Type B pancreatic cell (in vitro differentiated cells): ENCODE measurements around the gene S100A1. TPM values are rescaled to one million over a fixed set of nuclear protein-coding genes. Genes with fewer than 3 reads are reported as not detected.
A peak's percentile ranks its signal among the peaks of the same experiment; 100 is the strongest.

Source experiments
- DNase-seq: peaks from one replicate; pipeline ENCODE4 v3.0.0; 2021; ENCODE audit warnings: mixed read lengths; ENCODE audit not compliant: unreplicated experiment; ENCODE audit errors: extremely low spot score
- H3K27ac Mint-ChIP-seq: 2 replicates; pipeline ENCODE4 v1.8.0; 2021; ENCODE audit warnings: mild to moderate bottlenecking, mixed read lengths
- H3K27me3 Mint-ChIP-seq: 2 replicates; pipeline ENCODE4 v1.8.0; 2021; ENCODE audit warnings: mixed read lengths
- H3K36me3 Mint-ChIP-seq: 2 replicates; pipeline ENCODE4 v1.8.0; 2021; ENCODE audit warnings: mixed read lengths
- H3K4me1 Mint-ChIP-seq: one replicate; pipeline ENCODE4 v1.8.0; 2021; ENCODE audit warnings: mixed read lengths; ENCODE audit not compliant: unreplicated experiment
- H3K4me3 Mint-ChIP-seq: 2 replicates; pipeline ENCODE4 v1.8.0; 2021; ENCODE audit warnings: mild to moderate bottlenecking, mixed read lengths
- H3K9me3 Mint-ChIP-seq: 2 replicates; pipeline ENCODE4 v1.8.0; 2021; ENCODE audit warnings: mixed read lengths
- total RNA-seq: library from RNA; stranded (reverse); gene quantifications from 2 replicates; pipeline ENCODE4 v1.2.1, GENCODE V29; 2021; ENCODE audit warnings: low replicate concordance
- TF ChIP-seq, protein P1 (sequence below): fragments of 200-600 bp; sonication (generic); conservative IDR thresholded peaks from 2 replicates; pipeline ENCODE4 v1.5.0; 2021; ENCODE audit warnings: antibody characterized with exemption, mild to moderate bottlenecking

The S100A1 gene
- total RNA-seq, 1 donor from 2014 or later, result 0.97 TPM

- peak overlapping the region; percentile 86 for H3K4me3 Mint-ChIP-seq
- no peak for DNase-seq
- peak overlapping the region; percentile 54 for H3K27ac Mint-ChIP-seq
- TF ChIP-seq, protein P1, sequence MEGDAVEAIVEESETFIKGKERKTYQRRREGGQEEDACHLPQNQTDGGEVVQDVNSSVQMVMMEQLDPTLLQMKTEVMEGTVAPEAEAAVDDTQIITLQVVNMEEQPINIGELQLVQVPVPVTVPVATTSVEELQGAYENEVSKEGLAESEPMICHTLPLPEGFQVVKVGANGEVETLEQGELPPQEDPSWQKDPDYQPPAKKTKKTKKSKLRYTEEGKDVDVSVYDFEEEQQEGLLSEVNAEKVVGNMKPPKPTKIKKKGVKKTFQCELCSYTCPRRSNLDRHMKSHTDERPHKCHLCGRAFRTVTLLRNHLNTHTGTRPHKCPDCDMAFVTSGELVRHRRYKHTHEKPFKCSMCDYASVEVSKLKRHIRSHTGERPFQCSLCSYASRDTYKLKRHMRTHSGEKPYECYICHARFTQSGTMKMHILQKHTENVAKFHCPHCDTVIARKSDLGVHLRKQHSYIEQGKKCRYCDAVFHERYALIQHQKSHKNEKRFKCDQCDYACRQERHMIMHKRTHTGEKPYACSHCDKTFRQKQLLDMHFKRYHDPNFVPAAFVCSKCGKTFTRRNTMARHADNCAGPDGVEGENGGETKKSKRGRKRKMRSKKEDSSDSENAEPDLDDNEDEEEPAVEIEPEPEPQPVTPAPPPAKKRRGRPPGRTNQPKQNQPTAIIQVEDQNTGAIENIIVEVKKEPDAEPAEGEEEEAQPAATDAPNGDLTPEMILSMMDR, result no peak
- H3K27me3 Mint-ChIP-seq, result no peaks in the 10 kb centered on the region
- peaks cover 41% of the 10 kb centered on the region for H3K4me1 Mint-ChIP-seq
- H3K9me3 Mint-ChIP-seq, result no peaks in the 10 kb centered on the region
- no peaks in the 10 kb centered on the region for H3K36me3 Mint-ChIP-seq
Measured at GRCh38 chr1:153610811-153611301, 17.4 kb upstream of the S100A1 start.

- H3K4me3 Mint-ChIP-seq, result peak overlapping the region; percentile 80
- no peak for DNase-seq
- H3K9me3 Mint-ChIP-seq, result no peaks in the 10 kb centered on the region
- H3K27me3 Mint-ChIP-seq, result no peaks in the 10 kb centered on the region
- peaks cover 46% of the 10 kb centered on the region for H3K4me1 Mint-ChIP-seq
- H3K36me3 Mint-ChIP-seq, result no peaks in the 10 kb centered on the region
- H3K27ac Mint-ChIP-seq, result peak overlapping the region; percentile 54
- TF ChIP-seq, protein P1, result no peak
Measured at GRCh38 chr1:153611356-153611755, 16.9 kb upstream of the S100A1 start.

DNA sequence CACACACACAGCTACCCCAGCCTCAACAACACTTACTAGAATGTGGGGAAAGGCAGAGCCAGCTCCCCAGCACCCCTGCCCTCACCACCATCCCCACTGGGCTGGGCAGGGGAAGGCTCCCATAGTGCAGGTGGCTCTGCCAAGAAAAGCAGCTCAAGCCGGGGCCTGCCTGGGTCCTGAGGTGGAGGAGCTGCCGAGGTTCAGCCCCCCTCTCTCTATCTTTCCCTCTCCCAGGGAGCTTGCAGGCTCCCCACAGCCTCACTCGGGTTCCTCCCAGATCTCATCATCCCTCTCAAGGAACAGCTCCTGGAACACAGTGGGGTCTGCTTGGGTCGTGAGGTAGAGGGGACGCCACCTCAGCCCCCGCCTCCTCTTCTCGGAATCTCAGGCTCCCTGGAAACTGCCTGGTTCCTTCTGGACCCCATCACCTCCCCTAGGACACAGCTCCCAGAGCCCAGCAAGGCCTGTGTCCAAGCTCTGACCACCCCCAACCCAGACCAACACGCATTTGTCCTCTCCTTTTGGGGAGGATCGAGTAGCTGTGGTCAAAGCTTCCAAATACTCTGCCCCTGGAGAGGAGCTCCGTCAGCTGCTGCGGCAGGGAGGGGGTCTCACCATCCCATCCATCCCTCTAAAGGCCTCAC is 16.0 kb upstream of the S100A1 start:
- no peak for DNase-seq
- H3K9me3 Mint-ChIP-seq, result no peaks in the 10 kb centered on the region
- H3K27ac Mint-ChIP-seq, result peak overlapping the region; percentile 54
- peak overlapping the region; percentile 80 for H3K4me3 Mint-ChIP-seq
- H3K36me3 Mint-ChIP-seq, result no peaks in the 10 kb centered on the region
- no peaks in the 10 kb centered on the region for H3K27me3 Mint-ChIP-seq
- TF ChIP-seq, protein P1, result no peak
- peaks cover 52% of the 10 kb centered on the region for H3K4me1 Mint-ChIP-seq

DNA sequence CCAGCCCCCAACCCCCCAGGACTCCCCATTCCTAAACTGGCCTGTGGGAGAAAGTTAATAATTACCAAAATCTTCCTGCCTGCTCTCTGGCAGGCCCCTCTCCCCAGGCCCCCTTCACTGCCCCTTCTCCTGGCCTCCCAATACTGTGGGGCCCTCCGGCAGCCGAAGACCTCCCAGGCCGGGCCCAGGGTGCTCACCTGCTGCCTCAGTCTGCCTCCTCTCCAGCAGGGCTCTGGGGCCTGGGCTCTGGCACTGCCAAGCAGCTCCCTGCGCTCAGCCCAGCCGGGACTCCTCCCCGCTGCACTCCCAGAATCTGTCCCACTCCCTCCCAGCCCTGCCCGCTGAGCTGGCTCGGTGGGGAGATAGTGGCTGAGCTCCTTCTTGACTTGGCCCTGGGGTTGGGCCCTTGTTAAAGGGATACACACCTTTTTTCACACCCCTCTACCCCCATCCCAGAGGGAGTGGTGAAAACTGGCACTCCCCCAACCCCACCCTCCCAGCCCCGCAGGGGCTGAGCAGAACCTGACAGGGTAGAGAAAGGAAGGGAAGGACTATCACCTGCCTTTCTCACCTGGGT is 15.4 kb upstream of the S100A1 start, which contains the start of gene S100A16:
S100A16 (minus strand) TSS at position 383 of the 577 bp plus-strand sequence. CDS start 4,986 bp downstream, outside the sequence.
- TF ChIP-seq, protein P1, result no peak
- peak within 1 kb of the TSS; percentile 85 for H3K4me3 Mint-ChIP-seq

GRCh38 chr1:153613406-153613805 is 14.8 kb upstream of the S100A1 start:
- Mint-ChIP-seq H3K4me1 (peaks cover 52% of the 10 kb centered on the region), H3K4me3 (peak overlapping the region; percentile 80), H3K27ac (peak overlapping the region; percentile 54), H3K9me3 (no peaks in the 10 kb centered on the region), H3K27me3 (no peaks in the 10 kb centered on the region), H3K36me3 (no peaks in the 10 kb centered on the region)
- DNase-seq, result no peak
- TF ChIP-seq, protein P1, result no peak

More for the DNA sequence above, 15.4 kb upstream of the S100A1 start, which contains the start of gene S100A16:
- no peak for DNase-seq
- Mint-ChIP-seq H3K4me1 (peaks cover 52% of the 10 kb centered on the region), H3K27ac (peak within 1 kb of the TSS; percentile 54), H3K27me3 (no peaks in the 10 kb centered on the region), H3K9me3 (no peaks in the 10 kb centered on the region), H3K36me3 (no peaks in the 10 kb centered on the region)
